IMR-90 (cell line): Measurements from ENCODE around the gene TRIM2. TPM values are rescaled to one million over a fixed set of nuclear protein-coding genes. Genes with fewer than 3 reads are reported as not detected.

ENCODE experiments used
- ATAC-seq: fragments of 200-7000 bp; cut with Tn5 transposase; 2 replicates; pipeline ENCODE4 v1.9.1; 2020; ENCODE audit warnings: low read depth, mild to moderate bottlenecking, moderate library complexity
- BruUV-seq: library from RNA; stranded (reverse); fragments of 400-500 nt; replicated peaks from 2 replicates; lab custom pipeline; 2021; lab: Mats Ljungman, UMichigan
- CTCF ChIA-PET: fragments of 300-600 bp; formaldehyde crosslinking; extraction: SDS; loops from one replicate; lab custom pipeline; 2021; ENCODE audit warnings: antibody characterized with exemption; lab: Yijun Ruan, JAX
- POLR2A ChIA-PET: fragments of 300-600 bp; sonication (Branson Sonifier 250); formaldehyde crosslinking; loops from one replicate; lab custom pipeline; 2022; ENCODE audit warnings: antibody characterized with exemption; ENCODE audit not compliant: unreplicated experiment; lab: Charles Lee
- DNase-seq: peaks from one replicate; pipeline ENCODE4 v3.0.0; 2013
- H2AFZ ChIP-seq: replicated peaks from 2 replicates; pipeline ENCODE3; 2013; ENCODE audit warnings: low read length, mild to moderate bottlenecking; ENCODE audit not compliant: poor library complexity
- H2AK5ac ChIP-seq: 2 replicates; pipeline ENCODE4 v1.6.1; 2013; ENCODE audit warnings: low read depth, low read length, inconsistent platforms
- H2AK9ac ChIP-seq: replicated peaks from 2 replicates; pipeline ENCODE3; 2013; ENCODE audit warnings: mild to moderate bottlenecking, low read depth, low read length, moderate library complexity; ENCODE audit not compliant: poor library complexity
- H2BK120ac ChIP-seq: 2 replicates; pipeline ENCODE4 v1.6.1; 2013; ENCODE audit warnings: low read depth, low read length, inconsistent platforms
- H2BK15ac ChIP-seq: 3 replicates; pipeline ENCODE4 v1.6.1; 2013; ENCODE audit warnings: low read depth, low read length, inconsistent platforms
- H2BK20ac ChIP-seq: 2 replicates; pipeline ENCODE4 v1.6.1; 2013; ENCODE audit warnings: low read depth, mild to moderate bottlenecking, inconsistent platforms, low read length, moderate library complexity
- H2BK5ac ChIP-seq: 2 replicates; pipeline ENCODE4 v1.6.1; 2013; ENCODE audit warnings: mild to moderate bottlenecking, low read depth, low read length, inconsistent platforms; ENCODE audit not compliant: poor library complexity, severe bottlenecking
- H3K14ac ChIP-seq: replicated peaks from 2 replicates; pipeline ENCODE4 v1.6.1; 2013; ENCODE audit warnings: low read depth, low read length, inconsistent platforms
- H3K18ac ChIP-seq: 2 replicates; pipeline ENCODE4 v1.6.1; 2013; ENCODE audit warnings: low read depth, low read length, control low read depth
- H3K23ac ChIP-seq: 2 replicates; pipeline ENCODE4 v1.6.1; 2013; ENCODE audit warnings: low read depth, low read length, inconsistent platforms
- H3K27ac ChIP-seq: 2 replicates; pipeline ENCODE4 v1.5.1; 2013; ENCODE audit warnings: mild to moderate bottlenecking, control low read depth, low read length; ENCODE audit not compliant: insufficient read depth
- H3K27me3 ChIP-seq: 2 replicates; pipeline ENCODE4 v1.6.1; 2013; ENCODE audit warnings: low read length; ENCODE audit not compliant: control insufficient read depth, insufficient read depth
- H3K36me3 ChIP-seq: 2 replicates; pipeline ENCODE4 v1.6.1; 2013; ENCODE audit warnings: low read length, mixed read lengths; ENCODE audit not compliant: control insufficient read depth, insufficient read depth
- H3K4ac ChIP-seq: 2 replicates; pipeline ENCODE4 v1.6.1; 2013; ENCODE audit warnings: low read depth, low read length, inconsistent platforms
- H3K4me1 ChIP-seq: 2 replicates; pipeline ENCODE4 v1.6.1; 2013; ENCODE audit warnings: low read length, mixed read lengths; ENCODE audit not compliant: control insufficient read depth, insufficient read depth
- H3K4me2 ChIP-seq: 2 replicates; pipeline ENCODE4 v1.6.1; 2013; ENCODE audit warnings: low read depth, mild to moderate bottlenecking, control low read depth, low read length, moderate library complexity
- H3K4me3 ChIP-seq: 2 replicates; pipeline ENCODE4 v1.5.1; 2013; ENCODE audit warnings: low read depth, mild to moderate bottlenecking, control low read depth, low read length, moderate library complexity; ENCODE audit not compliant: insufficient read depth
- H3K56ac ChIP-seq: 2 replicates; pipeline ENCODE4 v1.6.1; 2013; ENCODE audit warnings: low read length, inconsistent platforms; ENCODE audit not compliant: insufficient read depth; ENCODE audit errors: extremely low read depth
- H3K79me1 ChIP-seq, 2 experiments: 2 replicates each; pipeline ENCODE4 v1.6.1; 2013; ENCODE audit warnings: low read length in 2 of 2, inconsistent platforms in 1 of 2, low read depth in 1 of 2
- H3K9ac ChIP-seq: 2 replicates; pipeline ENCODE4 v1.6.1; 2013; ENCODE audit warnings: low read depth, low read length, control low read depth
- H3K9me1 ChIP-seq: 2 replicates; pipeline ENCODE4 v1.6.1; 2013; ENCODE audit warnings: low read length, inconsistent platforms; ENCODE audit not compliant: insufficient read depth
- H3K9me3 ChIP-seq: 2 replicates; pipeline ENCODE4 v1.6.1; 2013; ENCODE audit warnings: low read length; ENCODE audit not compliant: control insufficient read depth, insufficient read depth
- H4K20me1 ChIP-seq: 2 replicates; pipeline ENCODE4 v1.6.1; 2013; ENCODE audit warnings: low read length, inconsistent platforms; ENCODE audit not compliant: insufficient read depth
- H4K5ac ChIP-seq: 2 replicates; pipeline ENCODE4 v1.6.1; 2013; ENCODE audit warnings: mild to moderate bottlenecking, low read depth, low read length, control low read depth
- H4K8ac ChIP-seq, 2 experiments: 2 replicates each; pipeline ENCODE4 v1.6.1; 2013; ENCODE audit warnings: low read depth in 2 of 2, low read length in 2 of 2, control low read depth in 1 of 2, inconsistent platforms in 1 of 2
- H4K91ac ChIP-seq: 2 replicates; pipeline ENCODE4 v1.6.1; 2013; ENCODE audit warnings: low read depth, low read length, inconsistent platforms; ENCODE audit not compliant: insufficient read depth
- CEBPB ChIP-seq: IDR thresholded peaks from 2 replicates; pipeline ENCODE4 v1.6.1; 2012; ENCODE audit warnings: low read depth, low read length, improper control_type of control experiment
- POLR2A ChIP-seq: IDR thresholded peaks from 2 replicates; pipeline ENCODE4 v1.6.1; 2012; ENCODE audit warnings: mild to moderate bottlenecking, low read depth, low read length
- RAD21 ChIP-seq: IDR thresholded peaks from 2 replicates; pipeline ENCODE4 v1.6.1; 2012; ENCODE audit warnings: low read length, improper control_type of control experiment
- WGBS, 2 experiments: methylation state at CpG; one replicate each; pipeline versions ENCODE4 v1.1.5 to v1.1.7; 2013; ENCODE audit warnings: missing lambda C conversion rate in 2 of 2; ENCODE audit not compliant: insufficient read length in 1 of 2; ENCODE audit errors: extremely low coverage in 2 of 2; 5-methylcytosine and 5-hydroxymethylcytosine counted together
- dilution Hi-C: fragments of 300-500 bp; cut with HindIII; formaldehyde crosslinking; loops from one replicate; pipeline ENCODE4 v1.14.3; 2018; ENCODE audit warnings: low sequenced_read_pairs; ENCODE audit not compliant: unreplicated experiment
- in situ Hi-C: fragments of 300-500 bp; cut with MboI; formaldehyde crosslinking; loops from 3 replicates; pipeline ENCODE4 v1.14.3; 2019; ENCODE audit warnings: low sequenced_read_pairs, inconsistent platforms, mixed read lengths
- intact Hi-C: fragments of 100-400 bp; cut with micrococcal nuclease; formaldehyde crosslinking; loops from 2 replicates; pipeline ENCODE4 v1.10.0; 2022
- polyA plus RNA-seq, 3 experiments: library from polyadenylated mRNA; depleted of rRNA; stranded (reverse); fragments of >200 nt; gene quantifications; 2 replicates each; pipeline ENCODE4 v1.2.3, GENCODE V29; 2012; ENCODE audit warnings: low replicate concordance in 1 of 3
- total RNA-seq: library from RNA; depleted of rRNA; stranded (reverse); fragments of >200 nt; gene quantifications from 2 replicates; pipeline ENCODE4 v1.2.3, GENCODE V29; 2012

Gene TRIM2
- total and polyA plus RNA-seq, 2 of the 4 experiments (the other 2 are of a cell fraction) = 16.0 to 64.2 TPM

DNA sequence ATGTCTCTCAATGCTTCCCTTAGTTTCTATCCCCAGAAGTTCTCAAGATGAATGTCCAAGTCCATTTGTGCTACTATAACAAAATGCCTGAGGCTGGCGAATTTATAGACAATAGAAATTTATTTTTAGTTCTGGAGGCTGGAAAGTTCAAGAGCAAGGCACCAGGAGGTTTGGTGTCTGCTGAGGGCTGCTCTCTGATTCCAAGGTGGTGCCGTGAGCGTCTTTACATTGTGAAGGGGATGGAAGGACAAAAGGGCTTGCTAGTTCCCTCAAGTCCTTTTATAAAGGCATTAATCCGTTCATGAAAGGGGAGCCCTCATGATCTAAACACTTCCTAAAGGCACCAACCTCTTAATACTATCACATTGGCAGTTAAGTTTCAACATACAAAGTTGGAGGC is 12.3 kb downstream of the TRIM2 start:
- Histone ChIP-seq H3K4me1 (peaks cover 2% of the 10 kb centered on the region), H3K4ac (no peak overlapping the region), H3K14ac (no peak overlapping the region), H3K23ac (no peak overlapping the region), H2AFZ (no peak overlapping the region), H2BK5ac (no peak overlapping the region), H2AK5ac (no peak overlapping the region), H4K20me1 (no peaks in the 10 kb centered on the region), H3K36me3 (no peaks in the 10 kb centered on the region), H3K27ac (no peak overlapping the region), H2BK15ac (no peak overlapping the region), H3K9ac (no peak overlapping the region), H3K4me3 (no peak overlapping the region), H3K4me2 (no peak overlapping the region), H3K56ac (no peak overlapping the region), H3K18ac (no peak overlapping the region), H3K79me1 (no peaks in the 10 kb centered on the region), H3K9me3 (no peaks in the 10 kb centered on the region), H4K5ac (no peak overlapping the region), H3K27me3 (no peaks in the 10 kb centered on the region), H2AK9ac (no peak overlapping the region), H2BK120ac (no peak overlapping the region), H4K8ac (no peak overlapping the region), H4K91ac (no peak overlapping the region), H3K9me1 (peaks cover 3% of the 10 kb centered on the region; the same call in 1 of the 2 replicates), H2BK20ac (no peak overlapping the region)
- BruUV-seq = no TSS peak
- no peak for TF ChIP-seq POLR2A
- TF ChIP-seq RAD21 = no peak
- no peak for TF ChIP-seq CEBPB
- intact Hi-C loops (no loop called here), dilution Hi-C loops (no loop called here), in situ Hi-C loops (no loop called here)
- POLR2A ChIA-PET = no interaction called here
- WGBS, 2 experiments = no CpG with 5 or more reads among the region's 4 CpGs
- DNase-seq (no peak), ATAC-seq (no peak)
- CTCF ChIA-PET = interaction anchor here (1.0 kb wide), 1 partner anchor 9 kb away, joined by 4 read pairs; no protein-coding TSS in a partner anchor
